ENCODE measurements around the gene KTI12.
"Not testable (repeated sequence)": the region's sequence is repeated elsewhere in the genome, so short reads cannot be mapped to it uniquely, and the experiment has no call there.

KTI12 gene

DNA sequence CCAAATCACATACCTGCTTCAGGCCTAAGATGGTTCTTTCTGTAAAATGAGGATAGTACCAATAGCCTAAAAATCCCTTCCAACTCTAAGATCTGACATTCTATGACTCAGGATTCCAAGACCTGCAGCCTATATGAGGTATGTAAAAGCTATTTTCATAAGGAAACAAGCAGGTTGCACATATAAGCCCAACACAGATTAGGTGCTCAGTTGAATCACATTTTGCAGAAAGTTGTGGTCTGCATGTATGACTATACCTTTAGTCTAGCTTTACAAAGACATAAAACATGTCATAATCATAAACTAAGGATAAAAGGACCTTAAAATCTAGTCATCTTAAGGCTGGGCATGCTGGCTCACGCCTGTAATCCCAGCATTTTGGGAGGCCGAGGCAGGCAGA lies 7.3 kb downstream of the KTI12 start:
- Mint-ChIP-seq H3K4me1 (peaks cover 5% of the 10 kb centered on the region), H3K27me3 (no peaks in the 10 kb centered on the region), H3K4me3 (no peak overlapping the region), H3K27ac (no peak overlapping the region), H3K36me3 (peaks cover 21% of the 10 kb centered on the region), H3K9me3 (no peaks in the 10 kb centered on the region)
- no peak for DNase-seq (ENCODE audit: low spot score in 2 of 2)
- no peak for ATAC-seq (ENCODE audit: low read depth)

DNA sequence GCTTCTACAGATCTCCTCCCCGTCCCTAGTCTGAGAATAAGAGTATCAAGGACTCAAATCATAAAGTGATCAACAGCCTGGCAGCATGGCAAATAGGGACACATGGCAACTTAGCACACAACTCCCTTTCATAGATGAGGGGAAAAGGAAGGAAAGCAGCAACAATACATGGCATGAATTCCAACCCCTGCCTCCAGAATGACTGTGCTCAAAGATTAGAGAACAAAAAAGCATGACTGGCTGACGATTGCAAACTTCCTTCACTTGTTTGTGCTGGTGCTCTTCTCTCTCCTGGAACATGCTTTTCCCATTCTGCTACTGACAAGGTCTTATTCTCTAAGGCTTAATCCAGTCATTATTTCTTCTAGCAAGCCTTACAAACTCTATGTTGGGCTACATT lies 11.5 kb downstream of the KTI12 start:
- H3K4me3 Mint-ChIP-seq: no peak overlapping the region

DNA sequence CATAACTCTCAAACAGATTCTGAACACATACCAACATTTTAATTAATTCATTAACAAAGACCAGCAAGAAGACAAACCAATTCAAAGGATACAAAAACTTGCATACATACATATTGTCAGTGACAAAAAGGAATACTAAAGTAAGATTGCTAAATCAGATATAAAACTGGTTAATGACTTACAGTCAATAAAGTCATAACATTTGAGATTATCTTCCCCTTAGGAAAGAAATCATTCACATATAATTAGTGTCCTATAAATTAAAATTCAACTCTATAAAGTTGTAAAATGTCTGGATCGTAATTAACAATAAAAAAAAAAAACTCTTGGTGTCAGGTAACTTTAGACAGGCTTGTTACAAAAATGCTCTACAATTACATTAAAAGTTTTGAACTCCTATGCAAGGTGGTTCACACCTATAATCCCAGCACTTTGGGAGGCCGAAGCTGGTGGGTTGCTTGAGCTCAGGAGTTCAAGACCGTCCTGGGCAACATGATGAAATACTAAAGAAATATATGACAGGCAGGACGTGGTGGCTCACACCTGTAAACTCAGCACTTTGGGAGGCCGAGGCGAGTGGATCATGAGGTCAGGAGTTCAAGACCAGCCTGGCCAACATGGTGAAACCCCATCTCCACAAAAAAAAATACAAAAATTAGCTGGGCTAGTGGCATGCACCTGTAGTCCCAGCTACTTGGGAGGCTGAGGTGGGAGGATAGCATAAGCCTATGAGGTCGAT lies 25.4 kb downstream of the KTI12 start:
- DNase-seq (ENCODE audit: low spot score in 2 of 2) (no peak), ATAC-seq (ENCODE audit: low read depth) (no peak)
- H3K36me3 Mint-ChIP-seq: no peaks in the 10 kb centered on the region
- no peaks in the 10 kb centered on the region for H3K4me1 Mint-ChIP-seq
- H3K27me3 Mint-ChIP-seq: peaks cover 17% of the 10 kb centered on the region
- H3K4me3 Mint-ChIP-seq: no peak overlapping the region
- H3K9me3 Mint-ChIP-seq: no peaks in the 10 kb centered on the region
- no peak overlapping the region for H3K27ac Mint-ChIP-seq

More for the DNA sequence above, 11.5 kb downstream of the KTI12 start:
- no peak overlapping the region for H3K27ac Mint-ChIP-seq
- H3K4me1 Mint-ChIP-seq: no peaks in the 10 kb centered on the region
- H3K36me3 Mint-ChIP-seq: peaks cover 34% of the 10 kb centered on the region
- no peaks in the 10 kb centered on the region for H3K27me3 Mint-ChIP-seq
- DNase-seq (ENCODE audit: low spot score in 2 of 2): no peak
- ATAC-seq (ENCODE audit: low read depth): no peak
- H3K9me3 Mint-ChIP-seq: no peaks in the 10 kb centered on the region

DNA sequence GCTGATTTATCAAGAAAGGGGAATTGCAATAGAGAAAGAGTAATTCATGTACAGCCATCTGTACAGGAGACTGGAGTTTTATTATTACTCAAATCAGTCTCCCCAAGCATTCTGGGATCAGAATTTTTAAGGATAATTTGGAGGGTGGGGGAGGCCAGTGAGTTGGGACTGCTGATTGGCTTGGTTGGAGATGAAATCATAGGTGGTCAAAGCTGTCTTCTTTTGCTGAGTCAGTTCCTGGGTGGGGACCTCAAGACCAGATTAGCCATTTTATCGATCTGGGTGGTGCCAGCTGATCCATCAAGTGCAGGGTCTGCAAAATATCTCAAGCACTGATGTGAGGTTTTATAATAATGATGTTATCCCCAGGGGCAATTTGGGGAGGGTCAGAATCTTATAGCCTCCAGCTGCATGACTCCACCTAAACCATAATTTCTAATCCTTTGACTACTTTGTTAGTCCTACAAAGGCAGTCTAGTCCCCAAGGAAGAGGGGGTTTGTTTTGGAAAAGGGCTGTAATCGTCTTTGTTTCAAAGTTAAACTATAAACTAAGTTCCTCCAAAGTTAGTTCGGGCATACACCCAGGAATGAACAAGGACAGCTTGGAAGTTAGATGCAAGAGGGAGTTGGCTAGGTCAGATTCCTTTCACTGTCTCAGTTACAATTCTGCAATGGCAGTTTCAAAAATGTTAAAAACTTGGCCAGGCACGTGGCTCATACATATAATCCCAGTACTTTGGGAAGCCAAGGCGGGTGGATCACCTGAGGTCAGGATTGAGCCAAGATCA lies 26.2 kb downstream of the KTI12 start:
- H3K9me3 Mint-ChIP-seq: no peaks in the 10 kb centered on the region
- no peak overlapping the region for H3K27ac Mint-ChIP-seq
- H3K27me3 Mint-ChIP-seq: peaks cover 17% of the 10 kb centered on the region
- no peaks in the 10 kb centered on the region for H3K4me1 Mint-ChIP-seq
- H3K4me3 Mint-ChIP-seq: no peak overlapping the region
- H3K36me3 Mint-ChIP-seq: no peaks in the 10 kb centered on the region
- no peak for DNase-seq (ENCODE audit: low spot score in 2 of 2)
- ATAC-seq (ENCODE audit: low read depth): no peak

DNA sequence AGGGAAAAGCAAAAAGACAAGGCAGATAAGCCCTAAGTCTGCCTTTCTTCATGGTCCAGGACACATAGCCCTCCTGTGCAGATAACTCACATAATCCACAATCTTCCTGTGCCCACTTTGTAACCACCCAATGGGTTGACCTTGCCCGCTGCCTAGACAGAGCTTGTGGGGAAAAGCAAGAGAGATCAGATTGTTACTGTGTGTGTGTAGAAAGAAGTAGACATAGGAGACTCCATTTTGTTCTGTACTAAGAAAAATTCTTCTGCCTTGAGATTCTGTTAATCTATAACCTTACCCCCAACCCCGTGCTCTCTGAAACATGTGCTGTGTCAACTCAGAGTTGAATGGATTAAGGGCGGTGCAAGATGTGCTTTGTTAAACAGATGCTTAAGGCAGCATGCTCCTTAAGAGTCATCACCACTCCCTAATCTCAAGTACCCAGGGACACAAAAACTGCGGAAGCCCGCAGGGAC lies 27.5 kb downstream of the KTI12 start:
- not testable (repeated sequence) for H3K4me3 Mint-ChIP-seq; H3K27ac Mint-ChIP-seq; H3K4me1 Mint-ChIP-seq; ATAC-seq (ENCODE audit: low read depth); H3K9me3 Mint-ChIP-seq; DNase-seq (ENCODE audit: low spot score in 2 of 2); H3K36me3 Mint-ChIP-seq
- H3K27me3 Mint-ChIP-seq: peaks cover 17% of the 10 kb centered on the region

DNA sequence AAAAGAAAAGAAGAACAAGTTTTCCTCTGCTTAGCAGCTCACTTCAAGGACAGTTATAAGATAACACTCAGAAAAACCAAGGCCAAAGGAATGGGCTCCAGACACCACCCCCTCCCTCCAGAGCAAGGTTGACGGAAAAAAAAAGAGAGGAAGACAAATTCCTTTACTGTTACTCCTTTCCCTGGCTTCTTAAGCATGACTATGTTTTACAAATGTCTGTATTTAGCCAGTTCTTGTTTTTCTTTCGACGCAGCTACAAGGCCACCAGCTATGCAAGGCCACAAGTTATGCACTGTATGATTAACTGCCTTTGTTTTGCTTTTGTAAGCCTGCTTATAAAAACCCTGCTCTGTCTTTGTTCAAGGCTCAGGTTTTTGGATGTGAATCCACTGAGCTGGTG lies 28.1 kb downstream of the KTI12 start:
- H3K27ac Mint-ChIP-seq; H3K9me3 Mint-ChIP-seq; H3K4me1 Mint-ChIP-seq; DNase-seq (ENCODE audit: low spot score in 2 of 2); H3K36me3 Mint-ChIP-seq; H3K4me3 Mint-ChIP-seq; ATAC-seq (ENCODE audit: low read depth): not testable (repeated sequence)
- H3K27me3 Mint-ChIP-seq: peaks cover 17% of the 10 kb centered on the region

DNA sequence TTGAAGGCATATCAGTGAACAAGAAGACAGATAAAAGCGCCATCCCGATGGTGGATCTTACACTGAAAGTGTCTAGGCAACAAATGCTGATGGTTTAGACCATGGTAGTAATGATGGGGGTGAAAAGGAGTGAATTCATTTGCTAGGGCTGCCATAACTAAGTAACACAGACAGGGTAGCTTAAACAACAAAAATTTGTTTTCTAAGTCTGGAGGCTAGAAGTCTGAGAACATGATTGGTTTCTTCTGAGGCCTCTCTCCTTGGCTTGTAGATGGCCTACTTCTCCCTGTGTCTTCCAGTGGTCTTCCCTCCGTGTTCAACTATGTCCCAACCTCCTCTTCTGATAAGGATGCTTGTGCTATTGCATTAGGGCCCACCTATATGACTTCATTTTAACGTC lies 29.7 kb downstream of the KTI12 start:
- DNase-seq (ENCODE audit: low spot score in 2 of 2) (no peak), ATAC-seq (ENCODE audit: low read depth) (no peak)
- Mint-ChIP-seq H3K4me3 (no peak overlapping the region), H3K36me3 (no peaks in the 10 kb centered on the region), H3K9me3 (no peaks in the 10 kb centered on the region), H3K27ac (no peak overlapping the region), H3K27me3 (peaks cover 17% of the 10 kb centered on the region), H3K4me1 (no peaks in the 10 kb centered on the region)

DNA sequence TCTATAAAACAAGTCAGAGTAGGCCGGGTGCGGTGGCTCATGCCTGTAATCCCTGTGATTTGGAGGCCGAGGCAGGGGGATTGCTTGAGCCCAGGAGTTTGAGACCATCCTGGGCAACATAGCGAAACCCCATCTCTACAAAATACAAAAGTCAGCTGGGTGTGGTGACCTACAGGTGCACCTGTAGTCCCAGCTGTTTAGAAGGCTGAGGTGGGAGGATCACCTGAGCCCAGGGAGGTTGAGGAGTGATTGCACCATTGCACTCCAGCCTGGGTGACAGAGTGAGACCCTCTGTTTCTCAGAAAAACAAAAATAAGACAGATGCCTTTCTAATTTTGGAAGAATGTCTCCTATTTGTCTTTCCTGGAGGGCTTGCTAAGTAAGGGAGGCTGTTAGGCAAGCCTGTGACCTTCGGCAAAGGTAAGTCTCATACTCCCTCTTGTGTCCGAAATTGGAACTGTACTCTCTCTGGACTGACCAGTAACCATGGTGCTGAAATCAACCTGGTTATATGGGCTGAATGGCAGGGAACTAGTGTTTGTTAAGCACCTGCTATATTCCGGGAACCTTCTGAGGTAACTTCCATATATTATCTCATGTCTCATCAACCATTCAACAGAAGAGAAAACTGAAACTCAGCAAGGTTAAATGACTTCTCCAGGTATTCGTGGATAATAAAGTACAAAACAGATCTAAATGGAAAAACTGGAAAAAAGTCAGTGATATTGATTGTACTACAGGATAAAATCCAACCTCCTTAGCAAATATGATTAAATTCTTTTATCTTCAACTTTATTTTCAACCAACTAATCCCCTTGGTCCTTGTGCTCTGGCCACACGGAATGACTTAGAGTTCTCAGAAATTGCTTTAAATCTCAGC lies 31.3 kb downstream of the KTI12 start:
- H3K9me3 Mint-ChIP-seq: no peaks in the 10 kb centered on the region
- no peaks in the 10 kb centered on the region for H3K4me1 Mint-ChIP-seq
- ATAC-seq (ENCODE audit: low read depth) (peak; percentile 96), DNase-seq (ENCODE audit: low spot score in 2 of 2) (peak; percentile 69 to 84)
- H3K27ac Mint-ChIP-seq: no peak overlapping the region
- H3K4me3 Mint-ChIP-seq: no peak overlapping the region
- H3K27me3 Mint-ChIP-seq: peaks cover 18% of the 10 kb centered on the region
- H3K36me3 Mint-ChIP-seq: no peaks in the 10 kb centered on the region

DNA sequence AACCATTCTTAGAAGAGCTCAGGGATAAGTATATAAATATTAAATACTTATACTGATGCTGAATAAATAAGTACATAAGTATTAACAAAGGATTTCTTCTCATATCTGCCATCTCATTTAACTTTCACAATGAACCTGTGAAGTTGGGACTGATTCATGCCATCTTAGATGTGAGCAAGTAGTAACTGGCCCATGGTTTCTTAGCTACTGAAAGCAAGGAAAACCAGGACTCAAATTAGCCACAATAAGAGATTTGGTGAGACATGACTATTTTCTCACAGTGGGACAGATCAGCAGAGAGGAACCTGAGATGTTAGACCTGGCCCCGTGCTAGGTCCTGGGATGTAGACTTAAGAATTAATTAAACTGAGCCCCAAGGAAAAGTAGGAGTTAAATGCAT lies 34.9 kb downstream of the KTI12 start:
- H3K4me1 Mint-ChIP-seq: no peaks in the 10 kb centered on the region
- DNase-seq (ENCODE audit: low spot score in 2 of 2): no peak
- H3K27ac Mint-ChIP-seq: no peak overlapping the region
- H3K4me3 Mint-ChIP-seq: no peak overlapping the region
- H3K27me3 Mint-ChIP-seq: peaks cover 15% of the 10 kb centered on the region
- no peaks in the 10 kb centered on the region for H3K9me3 Mint-ChIP-seq
- no peak for ATAC-seq (ENCODE audit: low read depth)
- no peaks in the 10 kb centered on the region for H3K36me3 Mint-ChIP-seq

DNA sequence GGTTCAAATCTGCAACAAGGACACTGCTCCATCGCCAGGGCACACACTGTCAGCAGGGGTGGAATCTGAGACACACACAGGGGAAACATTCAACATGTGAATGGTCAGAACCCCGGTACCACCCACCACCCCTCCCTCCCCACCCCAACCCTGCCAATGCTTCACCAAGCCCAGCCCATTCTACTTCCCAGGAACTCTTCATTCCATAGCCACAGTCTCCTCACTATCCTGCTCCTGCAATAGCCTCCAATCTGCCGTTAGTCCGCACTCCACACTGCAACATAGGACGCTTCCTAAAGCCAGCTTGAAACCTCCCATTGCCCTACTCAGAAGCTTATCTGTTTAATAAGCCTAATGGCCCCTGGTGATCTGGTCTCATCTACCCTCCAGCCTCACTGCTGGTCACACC lies 35.6 kb downstream of the KTI12 start:
- Mint-ChIP-seq H3K4me3 (no peak overlapping the region), H3K9me3 (no peaks in the 10 kb centered on the region), H3K27ac (no peak overlapping the region), H3K27me3 (peaks cover 20% of the 10 kb centered on the region), H3K4me1 (no peaks in the 10 kb centered on the region), H3K36me3 (no peaks in the 10 kb centered on the region)
- ATAC-seq (ENCODE audit: low read depth) (no peak), DNase-seq (ENCODE audit: low spot score in 2 of 2) (no peak)

DNA sequence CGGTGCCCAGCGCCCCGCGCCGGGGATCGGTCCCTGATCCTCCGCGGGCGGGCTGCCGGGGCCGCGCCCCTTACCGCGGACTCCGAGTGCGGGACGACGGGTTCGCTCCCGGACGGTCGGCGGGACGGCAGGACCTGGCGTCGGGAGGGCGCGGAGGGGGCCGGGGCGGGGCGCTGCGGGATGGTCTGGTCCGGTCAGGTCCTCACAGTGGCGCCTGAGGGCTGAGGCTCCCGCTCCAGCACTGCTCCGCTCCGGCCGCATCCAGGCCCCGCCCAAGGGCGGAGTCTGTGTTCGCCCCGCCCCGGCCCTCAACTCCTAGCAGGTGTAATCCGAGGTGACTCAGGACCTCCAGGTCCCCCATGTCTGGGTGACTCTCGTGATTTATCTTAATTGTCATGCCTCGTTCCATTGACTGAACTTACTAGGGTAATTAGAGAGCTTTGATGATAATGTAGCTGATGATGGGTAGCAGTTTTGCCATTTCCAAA lies 43.1 kb downstream of the KTI12 start, which contains the start of gene RAB3B:
Gene RAB3B, minus strand, starts transcription at position 223 of the 488 bp plus-strand sequence. CDS start 13,583 bp downstream, outside the sequence.
- H3K4me1 Mint-ChIP-seq: peaks cover 17% of the 10 kb centered on the region
- peak within 1 kb of the TSS; percentile 77 for H3K4me3 Mint-ChIP-seq
- peak; percentile 88 for ATAC-seq (ENCODE audit: low read depth)
- H3K27me3 Mint-ChIP-seq: peaks cover 33% of the 10 kb centered on the region
- DNase-seq (ENCODE audit: low spot score in 2 of 2): peak; percentile 52 to 66
- H3K27ac Mint-ChIP-seq: peak within 1 kb of the TSS; percentile 46
- no peaks in the 10 kb centered on the region for H3K36me3 Mint-ChIP-seq
- no peaks in the 10 kb centered on the region for H3K9me3 Mint-ChIP-seq

DNA sequence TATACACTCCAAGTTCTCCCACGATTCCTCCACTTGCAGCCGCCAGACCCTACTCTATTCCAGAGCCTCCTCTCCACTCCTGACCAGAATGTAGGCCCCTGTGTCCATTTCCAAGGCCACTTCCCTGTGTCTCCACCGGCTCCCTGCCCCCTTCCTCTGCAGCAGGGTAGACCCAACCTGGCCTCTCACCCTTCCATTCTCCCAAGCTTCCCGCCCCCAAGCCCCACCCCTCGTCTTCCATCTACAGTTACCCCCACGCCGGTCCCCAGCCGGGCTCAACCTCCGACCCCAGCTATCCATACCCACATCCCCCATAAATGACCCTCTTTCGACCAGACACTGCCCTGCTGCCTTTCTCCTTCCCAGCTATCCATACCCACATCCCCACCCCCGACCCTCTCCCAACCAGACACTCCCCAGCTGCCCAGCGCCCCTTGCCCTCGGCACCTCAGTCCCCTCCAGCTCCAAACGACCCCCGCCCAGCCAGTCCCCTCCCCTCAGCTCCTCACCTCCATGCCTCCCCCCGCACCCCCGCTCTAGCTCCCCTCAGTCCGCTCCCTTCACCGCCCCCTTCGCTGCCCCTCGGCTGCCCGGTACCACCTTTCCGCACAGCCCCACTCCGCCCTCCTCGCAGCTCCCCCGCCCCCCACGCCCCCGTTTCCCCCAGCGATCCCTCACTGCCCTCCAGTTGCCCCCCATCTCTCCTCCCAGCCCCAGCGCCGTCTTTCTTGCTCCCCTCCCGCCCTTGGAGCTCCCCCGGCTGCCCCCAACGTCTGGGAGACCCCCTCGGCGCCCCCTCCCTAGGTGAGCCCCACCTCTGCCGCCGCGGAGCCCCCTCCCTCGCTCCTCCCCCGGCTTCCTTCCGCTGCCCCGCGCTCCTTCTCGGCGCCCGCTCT lies 43.8 kb downstream of the KTI12 start:
- Mint-ChIP-seq H3K9me3 (no peaks in the 10 kb centered on the region), H3K4me3 (peak overlapping the region; percentile 77), H3K36me3 (no peaks in the 10 kb centered on the region), H3K4me1 (peaks cover 18% of the 10 kb centered on the region), H3K27me3 (peaks cover 33% of the 10 kb centered on the region), H3K27ac (no peak overlapping the region)
- DNase-seq (ENCODE audit: low spot score in 2 of 2) (no peak), ATAC-seq (ENCODE audit: low read depth) (no peak)

DNA sequence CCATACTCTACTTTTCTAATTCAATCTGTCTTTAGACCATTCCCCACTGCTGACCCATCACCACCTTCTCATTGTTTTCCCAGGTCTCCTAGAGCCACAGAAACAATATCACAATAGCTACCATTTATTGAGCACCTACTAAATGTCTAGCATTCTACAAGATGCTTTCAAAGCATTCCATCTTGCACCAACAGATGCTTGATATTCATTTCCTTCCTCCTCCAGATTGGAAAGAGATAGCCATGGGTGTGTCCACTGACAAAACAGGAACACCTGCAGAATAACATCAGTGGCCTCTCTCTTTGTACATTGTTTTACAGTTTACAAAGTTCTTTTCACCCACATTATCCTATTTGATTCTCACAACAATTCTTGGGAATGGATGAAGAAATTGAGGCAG lies 45.4 kb downstream of the KTI12 start:
- DNase-seq (ENCODE audit: low spot score in 2 of 2) (no peak), ATAC-seq (ENCODE audit: low read depth) (no peak)
- H3K36me3 Mint-ChIP-seq: no peaks in the 10 kb centered on the region
- no peaks in the 10 kb centered on the region for H3K9me3 Mint-ChIP-seq
- H3K4me3 Mint-ChIP-seq: no peak overlapping the region
- peaks cover 25% of the 10 kb centered on the region for H3K27me3 Mint-ChIP-seq
- H3K27ac Mint-ChIP-seq: no peak overlapping the region
- peaks cover 18% of the 10 kb centered on the region for H3K4me1 Mint-ChIP-seq
